ENCODE results near the gene NACC2.

The NACC2 gene

DNA sequence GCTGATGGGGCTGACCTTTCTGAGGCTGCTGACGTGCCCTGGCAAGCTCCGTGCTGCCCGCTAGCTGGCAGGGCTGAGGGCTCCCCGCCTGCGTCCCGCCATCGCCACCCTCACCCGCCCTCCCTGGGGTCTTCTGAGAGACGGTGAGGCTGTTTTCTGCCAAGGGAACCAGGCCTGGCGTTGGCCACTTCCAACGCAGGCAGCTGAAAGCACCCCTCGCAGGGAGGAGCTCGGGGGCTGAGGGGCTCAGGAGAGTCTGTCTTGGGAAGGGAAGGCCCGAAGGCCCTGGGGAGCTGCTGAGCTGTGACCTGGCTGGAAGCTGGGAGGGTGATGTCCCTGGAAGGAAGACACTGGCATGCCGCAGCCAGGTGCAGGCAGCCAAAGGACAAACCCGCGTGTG is 33.3 kb upstream of the NACC2 start:
- DNase-seq = no peak

DNA sequence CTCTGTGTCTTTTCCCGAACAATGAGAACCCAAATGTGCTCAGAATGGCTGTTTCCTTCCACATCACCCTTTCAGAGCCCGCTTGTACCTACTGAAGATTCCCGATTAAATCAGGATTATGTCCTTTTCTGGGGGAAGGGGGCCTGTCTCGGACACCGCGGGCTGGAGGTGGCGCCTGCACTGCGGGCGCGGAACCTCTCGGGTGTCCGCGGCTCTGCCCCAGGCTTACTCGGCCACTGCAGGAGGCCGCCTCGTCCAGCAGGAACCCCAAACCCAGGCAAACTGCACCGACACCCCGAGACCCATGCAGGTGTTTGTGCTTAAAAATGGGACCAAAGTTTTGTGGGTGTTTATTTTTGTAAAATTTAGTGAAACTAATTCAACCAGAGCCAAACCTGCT is 32.2 kb upstream of the NACC2 start:
- no peak for DNase-seq

DNA sequence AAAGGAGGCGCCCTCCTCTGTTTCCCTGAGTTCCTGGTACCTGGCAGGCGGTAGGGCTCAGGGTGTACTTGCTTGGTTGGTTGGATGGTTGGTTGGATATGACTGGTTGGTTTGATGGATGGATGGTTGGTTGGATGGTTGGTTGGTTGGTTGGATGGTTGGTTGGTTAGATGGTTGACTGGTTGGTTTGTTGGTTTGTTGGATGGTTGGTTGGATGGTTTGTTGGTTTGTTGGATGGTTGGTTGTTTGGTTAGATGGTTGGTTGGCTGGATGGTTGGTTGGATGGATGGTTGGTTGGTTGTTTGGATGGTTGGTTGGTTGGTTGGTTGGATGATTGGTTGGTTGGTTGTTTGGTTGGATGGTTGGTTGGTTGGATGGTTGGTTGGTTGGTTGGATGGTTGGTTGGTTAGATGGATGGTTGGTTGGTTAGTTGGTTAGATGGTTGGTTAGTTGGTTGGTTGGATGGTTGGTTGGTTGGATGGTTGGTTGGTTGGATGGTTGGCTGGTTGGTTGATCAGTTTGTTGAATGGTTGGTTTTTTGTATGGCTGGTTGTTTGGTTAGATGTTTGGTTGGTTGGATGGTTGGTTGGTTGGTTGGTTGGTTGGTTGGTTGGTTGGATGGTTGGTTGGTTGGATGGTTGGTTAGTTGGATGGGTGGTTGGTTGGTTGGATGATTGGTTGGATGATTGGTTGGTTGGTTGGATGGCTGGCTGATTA is 30.0 kb upstream of the NACC2 start:
- DNase-seq = no peak

DNA sequence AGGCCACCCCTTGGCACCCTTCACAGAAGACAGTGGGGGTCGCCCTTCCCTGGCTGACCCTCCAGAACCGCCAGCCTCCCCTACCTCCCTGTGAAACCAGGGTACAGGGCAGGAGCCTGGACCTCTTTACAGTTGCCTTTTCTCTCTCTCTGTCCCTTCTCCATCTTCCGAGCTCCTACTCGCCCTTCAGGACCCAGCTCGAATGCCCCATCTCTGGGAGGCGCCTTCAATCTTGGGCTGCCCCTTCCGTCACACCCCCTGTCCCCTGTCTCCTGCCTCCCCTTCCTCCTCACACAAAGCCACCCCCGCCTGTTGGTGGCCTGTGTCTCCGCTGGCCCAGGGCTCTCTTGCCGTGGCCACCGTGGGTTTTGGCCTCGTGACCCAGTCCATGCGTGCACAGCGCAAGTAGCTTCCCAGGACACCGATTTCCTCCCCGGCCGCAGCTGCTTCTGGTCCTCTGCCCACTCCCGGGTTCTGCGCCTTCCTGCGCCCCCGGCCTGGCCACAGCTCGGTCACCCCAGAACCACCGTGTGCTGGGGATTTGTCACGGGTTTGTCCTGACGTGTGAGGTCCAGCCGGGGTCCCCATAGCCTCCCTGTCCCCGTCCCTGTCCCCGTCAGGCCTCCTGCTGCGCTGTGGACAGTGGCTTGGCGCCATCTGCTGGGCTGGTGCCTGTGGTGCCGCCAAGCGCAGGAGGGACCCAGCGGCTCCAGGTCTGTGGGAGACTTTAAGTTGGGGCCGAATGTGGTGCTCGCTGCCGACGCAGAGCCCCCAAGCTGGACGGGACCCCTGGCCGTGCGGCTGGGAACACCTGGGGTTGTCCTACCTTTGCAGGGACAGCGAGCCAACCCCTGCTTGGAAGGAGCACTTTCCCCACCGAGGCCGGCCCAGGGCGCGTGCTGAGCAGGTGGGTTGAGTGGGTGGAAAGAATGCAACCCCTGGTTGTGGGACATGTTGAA is 27.6 kb upstream of the NACC2 start:
- DNase-seq = peak; percentile 30

DNA sequence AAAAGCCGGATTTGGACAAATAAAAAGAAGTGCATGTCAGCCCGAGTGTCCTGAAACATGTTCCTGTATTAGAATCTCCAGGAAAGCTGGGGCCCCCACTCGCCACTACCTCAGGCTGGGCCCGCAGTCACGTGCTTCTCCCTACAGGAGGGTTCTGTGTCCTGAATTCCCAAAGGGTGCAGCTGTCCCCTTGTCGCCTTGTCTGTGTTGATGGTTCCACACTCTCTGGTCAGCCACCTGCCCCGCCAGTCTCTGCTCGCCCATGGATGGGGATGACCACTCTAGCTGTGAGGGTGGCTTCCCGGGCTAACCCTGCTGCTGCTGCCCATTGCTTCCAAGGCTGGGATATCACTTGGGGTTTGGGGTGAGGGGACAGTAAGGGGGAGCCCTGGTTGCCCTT is 26.7 kb upstream of the NACC2 start:
- DNase-seq = no peak

DNA sequence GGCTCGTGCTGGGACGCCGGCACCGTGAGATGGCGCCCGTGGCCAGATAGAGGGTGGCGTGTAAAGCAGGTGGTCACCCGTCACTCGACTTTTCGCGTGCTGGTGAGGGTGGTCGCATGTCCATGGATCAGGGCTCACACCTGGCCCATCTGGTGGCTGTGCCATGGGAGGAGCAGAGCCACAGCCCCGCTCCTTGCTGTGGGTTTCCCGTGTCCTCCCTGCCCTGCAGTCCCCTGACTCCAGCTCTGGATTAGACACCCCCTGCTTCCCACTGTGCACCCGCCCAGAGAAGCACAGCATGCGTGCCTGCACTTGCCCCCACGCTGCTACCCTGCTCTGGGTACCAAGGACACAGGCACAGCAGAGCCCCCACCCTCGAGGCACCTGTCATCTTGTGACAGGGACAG is 25.4 kb upstream of the NACC2 start:
- no peak for DNase-seq

DNA sequence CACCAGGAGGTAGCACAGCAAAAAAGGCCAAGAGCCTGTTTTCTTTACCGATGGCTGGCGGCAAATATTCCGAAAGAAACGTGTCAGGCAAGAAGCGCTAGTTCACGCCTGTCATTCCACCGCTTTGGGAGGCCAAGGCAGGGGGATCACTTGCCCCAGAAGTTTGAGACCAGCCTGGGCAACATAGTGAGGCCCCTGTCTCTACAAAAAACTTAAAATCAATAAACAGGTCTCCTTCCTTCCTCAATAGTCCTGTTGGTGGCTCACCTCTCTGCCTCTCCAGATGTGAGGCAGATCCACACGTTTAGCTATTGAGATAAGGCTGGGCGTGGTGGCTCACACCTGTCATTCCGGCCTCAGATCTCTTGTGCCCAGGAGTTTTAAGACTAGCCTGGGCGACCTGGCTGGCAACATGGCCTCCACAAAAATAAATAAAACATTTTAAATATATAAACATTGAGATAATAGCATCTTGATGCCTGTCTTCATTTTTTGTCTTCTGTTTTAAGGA is 24.8 kb upstream of the NACC2 start:
- no peak for DNase-seq

DNA sequence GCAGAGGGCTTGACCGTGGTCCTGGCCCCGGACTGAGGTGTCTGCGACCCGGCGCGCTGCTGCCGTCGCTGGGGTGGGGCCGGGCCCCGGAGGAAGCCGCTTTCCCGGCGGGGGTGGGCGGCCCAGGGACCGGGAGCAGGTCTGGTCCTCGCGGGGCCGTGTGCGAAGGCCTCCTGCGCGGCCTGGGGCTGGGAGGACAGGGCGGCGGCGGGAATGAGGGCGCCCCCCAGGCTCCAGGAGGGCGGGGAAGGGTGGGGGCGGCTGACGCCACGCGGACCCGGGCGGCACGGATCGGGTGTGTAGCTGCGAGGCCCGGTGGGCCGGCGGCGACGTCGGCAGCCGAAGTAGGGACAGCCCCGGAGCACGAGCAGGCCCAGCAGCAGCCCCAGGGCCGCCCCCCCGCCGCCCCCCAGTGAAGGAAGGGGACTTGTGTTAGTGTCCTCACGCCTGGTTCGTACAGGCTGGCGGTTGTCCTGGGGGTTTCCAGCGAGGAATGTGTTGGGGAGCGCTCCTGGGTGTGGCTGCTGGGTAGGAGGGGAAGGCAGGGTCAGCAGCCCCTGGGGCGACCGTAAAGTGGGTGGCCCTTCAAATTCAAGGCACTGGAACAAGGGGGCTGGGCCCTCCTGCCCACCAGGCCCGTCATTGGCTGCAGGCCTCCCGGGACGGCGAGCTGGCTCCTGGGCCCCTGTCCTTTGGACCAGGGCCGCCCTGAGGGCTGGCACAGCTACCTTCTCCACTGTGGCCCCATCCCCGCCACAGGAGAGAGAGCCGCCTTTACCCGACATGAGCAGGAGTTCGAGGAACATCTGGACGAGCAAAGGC is 24.2 kb upstream of the NACC2 start:
- no peak for DNase-seq

DNA sequence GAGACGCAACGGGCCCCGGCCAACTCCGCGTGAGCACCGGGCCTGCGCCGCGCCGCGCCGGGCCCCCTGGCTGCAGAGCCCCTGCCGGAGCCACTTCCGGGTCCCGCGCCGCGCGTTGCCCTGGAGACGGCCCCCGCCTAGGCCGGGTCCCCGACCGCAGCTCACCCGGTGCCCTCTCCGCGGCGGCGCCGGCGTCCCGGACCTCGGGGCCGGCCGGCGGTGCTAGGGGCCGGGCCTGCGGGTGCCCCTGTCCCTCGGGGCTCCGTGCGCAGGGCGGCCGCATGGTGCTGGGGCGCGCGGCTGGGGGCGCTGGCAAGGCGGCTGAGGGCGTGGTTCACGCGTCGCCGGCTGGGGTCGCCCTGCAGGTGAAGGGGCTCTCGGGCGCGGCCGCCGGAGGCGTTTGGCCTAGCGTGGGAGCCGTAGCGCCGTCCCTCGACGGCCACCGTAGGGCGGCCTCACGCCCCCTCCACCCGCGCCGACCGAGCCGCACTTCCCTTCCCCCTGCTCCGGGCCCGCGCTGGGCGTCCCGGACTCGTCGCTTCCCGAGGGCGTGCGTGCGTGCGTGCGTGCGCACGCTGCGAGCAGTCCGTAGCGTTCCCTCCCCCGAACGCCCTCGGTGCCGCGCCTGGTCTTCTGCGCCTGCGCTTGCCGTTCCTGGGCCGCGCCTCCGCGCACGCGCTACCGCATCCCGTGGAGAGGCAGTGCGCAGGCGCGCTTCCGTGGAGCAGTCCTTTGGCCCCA is 23.4 kb upstream of the NACC2 start, which contains the start of gene TMEM250:
TSS of gene TMEM250 (minus strand) at position 556 of the 741 bp plus-strand sequence. CDS start 1,975 bp downstream, outside the sequence.
- peak; percentile 94 for DNase-seq

DNA sequence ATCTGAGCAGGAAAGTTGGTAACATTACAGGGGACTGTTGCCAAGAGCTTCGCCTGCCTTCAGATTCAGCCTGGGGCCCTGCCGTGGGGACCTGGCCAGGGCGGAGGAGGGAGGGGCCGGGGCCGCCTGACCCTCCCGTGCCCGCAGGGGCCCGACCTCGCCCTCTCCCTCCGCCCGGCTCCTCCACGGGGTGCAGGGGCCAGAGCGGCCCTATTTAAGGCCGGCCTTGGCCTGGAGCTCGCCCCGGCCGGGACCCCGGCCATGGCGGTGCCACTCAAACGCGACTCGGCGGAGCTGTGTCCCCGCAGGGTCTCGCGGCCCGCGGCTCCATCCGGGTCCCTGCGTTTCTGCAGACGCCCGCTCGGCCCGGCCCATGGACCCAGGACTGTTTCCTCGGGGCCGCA is 22.8 kb upstream of the NACC2 start:
- DNase-seq = no peak

DNA sequence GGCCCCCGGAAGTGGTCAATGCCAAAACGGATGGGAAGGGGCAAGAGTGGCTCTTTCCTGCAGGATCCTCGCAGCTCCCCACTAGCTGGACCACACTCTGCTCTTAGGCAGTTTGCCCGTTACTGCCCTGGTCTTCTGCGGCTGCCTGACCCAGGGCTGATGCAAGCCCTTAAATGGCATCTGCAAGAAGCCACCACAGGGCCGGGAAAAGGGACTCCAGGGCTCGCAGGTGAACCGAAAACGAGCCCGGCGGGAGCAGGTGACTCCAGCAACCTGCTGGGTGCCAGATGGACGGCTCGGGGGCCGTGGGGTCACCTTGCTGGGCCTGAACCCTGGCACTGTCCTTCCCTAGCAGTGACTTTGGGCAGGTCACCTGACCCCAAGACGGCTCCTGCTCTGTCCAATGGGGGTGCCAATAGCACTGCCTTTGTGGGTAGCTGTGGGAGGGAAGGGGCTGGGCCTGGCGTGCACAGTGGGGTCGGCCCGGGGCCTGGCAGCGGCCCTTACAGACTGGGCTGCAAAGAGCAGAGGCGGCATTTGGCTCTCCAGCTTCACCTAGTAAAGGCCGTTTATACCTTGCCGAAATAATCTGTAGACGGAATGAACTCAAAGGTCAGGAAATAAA is 22.3 kb upstream of the NACC2 start:
- no peak for DNase-seq

DNA sequence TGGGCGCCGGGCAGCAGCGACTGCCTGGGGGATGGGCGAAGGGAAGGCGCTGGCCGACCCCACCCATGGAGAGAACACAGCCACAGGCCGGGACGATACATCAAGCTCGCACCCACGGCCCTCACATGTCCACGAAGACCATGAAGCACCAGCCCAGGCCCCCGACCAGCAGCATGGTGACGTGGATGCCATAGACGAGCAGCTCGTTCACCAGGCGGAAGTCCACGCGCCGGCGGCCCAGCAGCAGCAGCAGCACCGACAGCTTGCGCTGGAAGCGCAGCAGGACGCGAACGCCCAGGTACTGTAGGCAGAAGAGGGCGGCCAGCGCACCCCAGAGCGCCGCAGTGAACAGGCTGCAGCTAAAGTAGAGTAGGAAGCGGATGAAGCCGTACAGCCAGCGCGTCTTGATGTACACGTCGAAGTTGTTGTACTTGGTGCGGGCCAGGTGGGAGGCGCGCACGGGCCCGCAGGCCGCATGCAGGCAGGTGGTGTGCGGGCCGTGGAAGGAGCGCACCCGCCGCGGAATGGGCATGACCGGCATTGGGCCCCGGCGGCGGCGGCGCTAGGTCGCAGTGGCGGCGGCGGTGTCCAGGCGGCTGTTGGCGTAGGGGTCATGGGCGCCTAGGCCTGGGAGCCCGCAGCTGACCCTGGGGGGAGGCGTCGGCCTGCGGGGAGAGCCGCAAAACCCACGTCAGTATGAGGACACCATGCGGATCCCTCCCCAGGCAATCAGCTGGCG is 21.4 kb upstream of the NACC2 start:
- no peak for DNase-seq

DNA sequence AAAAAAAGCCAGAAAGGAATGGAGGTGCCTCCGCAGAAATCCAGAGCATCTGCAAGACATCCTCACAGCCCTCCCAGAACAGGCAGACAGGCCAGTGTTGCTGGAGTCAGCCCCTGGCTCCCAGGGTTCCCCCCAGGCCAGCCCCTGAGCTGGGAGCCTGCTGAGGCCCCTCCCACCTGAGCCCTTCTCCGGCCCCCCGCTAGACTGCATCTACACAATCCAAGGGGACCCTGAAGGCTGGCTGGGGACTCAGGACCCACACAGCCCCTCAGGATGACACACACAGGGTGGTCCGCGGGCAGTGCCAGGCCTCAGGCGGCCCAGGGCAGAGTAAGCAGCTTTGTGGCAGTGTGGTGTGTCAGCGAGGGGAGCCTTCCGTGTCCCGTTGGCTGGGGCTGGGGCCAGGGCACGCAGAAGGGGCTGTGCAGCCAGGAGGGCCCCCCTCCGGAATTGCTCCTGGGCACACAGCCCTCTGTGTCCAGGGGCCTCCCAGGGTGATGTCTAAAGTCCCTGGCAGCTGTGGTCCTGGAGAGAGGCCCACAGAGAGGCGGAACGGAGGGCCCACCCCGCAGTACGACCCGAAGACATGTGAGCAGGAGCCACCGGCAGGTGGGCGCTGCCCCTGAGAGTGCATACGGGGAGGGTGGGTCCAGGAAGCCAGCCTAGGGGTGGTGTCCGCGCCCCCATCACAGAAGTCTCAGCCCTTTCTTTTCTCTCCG is 20.7 kb upstream of the NACC2 start:
- DNase-seq = no peak

DNA sequence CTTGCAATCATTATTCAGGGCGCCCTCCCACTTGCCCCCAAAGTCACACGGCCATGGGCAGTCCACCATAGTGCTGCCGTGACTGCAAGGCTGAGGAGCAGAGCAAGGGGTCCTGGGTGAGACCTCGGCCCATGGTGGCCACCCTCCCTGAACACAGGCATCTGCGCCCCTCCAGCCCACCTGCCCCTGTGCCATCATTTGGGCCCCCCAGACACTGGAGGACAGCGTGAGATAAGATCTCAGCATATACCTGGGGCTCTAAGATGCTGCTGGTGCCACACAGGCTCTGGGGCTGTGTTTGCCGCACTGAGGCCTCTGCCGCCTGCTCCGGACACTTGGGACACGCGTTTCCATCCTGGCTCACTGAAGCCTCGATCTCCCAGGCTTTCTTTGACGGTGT is 20.1 kb upstream of the NACC2 start:
- no peak for DNase-seq

DNA sequence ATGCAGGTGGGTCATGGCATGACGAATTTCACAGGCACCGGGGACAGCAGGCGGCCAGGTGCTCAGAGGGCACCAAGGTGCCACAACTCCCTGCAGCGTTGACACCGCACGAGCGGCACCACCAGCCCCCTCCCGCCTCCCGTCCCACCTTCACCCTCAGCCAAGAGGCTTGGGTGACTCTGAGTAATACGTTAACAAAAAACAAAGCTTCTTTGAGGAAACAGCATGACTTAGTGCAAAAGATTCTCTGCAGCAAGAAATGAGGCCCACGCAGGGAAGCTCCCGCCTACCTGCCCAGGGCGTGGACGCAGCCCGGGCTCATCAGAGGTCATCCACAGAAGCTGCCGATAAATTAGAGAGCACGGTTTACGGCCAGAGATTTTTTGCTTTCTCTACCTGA is 19.5 kb upstream of the NACC2 start:
- no peak for DNase-seq

DNA sequence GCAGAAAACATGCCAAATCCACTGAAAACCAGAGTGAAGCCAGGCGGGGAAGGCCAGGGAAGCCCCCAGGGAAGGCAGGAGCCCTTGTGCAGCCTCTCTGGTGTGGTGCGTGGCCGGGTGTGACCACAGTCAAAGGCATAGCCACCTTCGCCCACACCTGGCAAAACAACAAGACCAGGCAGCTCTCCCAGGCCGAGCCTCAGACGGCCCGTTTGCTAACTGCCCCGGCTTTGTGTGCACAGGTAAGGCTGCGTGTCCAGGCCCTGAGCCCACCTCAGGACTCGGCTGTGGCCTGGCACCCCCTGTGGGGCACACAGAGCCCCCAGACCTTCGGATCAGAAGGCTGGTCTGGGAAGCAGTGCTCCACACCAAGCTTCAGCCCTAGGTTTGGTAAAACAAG is 17.5 kb upstream of the NACC2 start:
- no peak for DNase-seq

DNA sequence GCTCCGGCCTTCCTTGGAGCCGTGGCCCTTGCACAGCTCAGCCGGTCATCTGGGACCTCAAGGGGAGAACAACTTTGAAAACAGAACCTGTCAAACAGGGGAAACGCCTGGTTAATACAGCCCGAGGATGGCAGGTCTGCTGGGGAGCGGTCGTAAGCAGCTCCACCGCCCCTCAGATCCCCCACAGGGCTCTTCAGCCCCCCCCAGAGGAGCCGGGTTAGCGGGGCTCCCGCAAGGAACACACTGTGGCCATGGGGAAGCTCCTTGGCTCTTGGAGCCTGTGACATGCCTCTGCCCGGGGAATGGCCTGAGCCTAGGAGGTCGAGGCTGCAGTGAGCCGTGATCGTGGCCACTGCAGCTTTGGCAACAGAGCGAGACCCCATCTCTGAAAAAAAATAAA is 16.8 kb upstream of the NACC2 start:
- no peak for DNase-seq

DNA sequence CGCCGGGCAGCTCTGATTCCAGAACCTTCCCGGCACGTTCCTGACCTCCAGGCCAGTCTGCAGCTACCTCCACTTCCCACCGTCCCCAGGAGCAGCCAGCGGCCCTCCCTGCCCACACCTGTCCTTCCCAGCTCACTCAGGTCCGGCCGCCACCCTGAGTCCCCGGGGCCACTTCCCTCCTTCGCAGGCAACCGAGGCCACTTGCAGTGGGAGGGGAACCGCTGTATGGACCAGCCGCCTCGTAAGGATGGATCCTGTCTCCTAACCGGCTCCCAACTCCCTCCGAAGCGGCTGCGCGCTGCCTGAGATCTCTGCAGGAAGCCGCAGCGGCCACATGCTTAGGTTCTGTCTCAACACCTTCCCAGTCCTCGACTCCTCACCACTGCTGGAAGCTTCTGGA is 16.1 kb upstream of the NACC2 start:
- DNase-seq = no peak

DNA sequence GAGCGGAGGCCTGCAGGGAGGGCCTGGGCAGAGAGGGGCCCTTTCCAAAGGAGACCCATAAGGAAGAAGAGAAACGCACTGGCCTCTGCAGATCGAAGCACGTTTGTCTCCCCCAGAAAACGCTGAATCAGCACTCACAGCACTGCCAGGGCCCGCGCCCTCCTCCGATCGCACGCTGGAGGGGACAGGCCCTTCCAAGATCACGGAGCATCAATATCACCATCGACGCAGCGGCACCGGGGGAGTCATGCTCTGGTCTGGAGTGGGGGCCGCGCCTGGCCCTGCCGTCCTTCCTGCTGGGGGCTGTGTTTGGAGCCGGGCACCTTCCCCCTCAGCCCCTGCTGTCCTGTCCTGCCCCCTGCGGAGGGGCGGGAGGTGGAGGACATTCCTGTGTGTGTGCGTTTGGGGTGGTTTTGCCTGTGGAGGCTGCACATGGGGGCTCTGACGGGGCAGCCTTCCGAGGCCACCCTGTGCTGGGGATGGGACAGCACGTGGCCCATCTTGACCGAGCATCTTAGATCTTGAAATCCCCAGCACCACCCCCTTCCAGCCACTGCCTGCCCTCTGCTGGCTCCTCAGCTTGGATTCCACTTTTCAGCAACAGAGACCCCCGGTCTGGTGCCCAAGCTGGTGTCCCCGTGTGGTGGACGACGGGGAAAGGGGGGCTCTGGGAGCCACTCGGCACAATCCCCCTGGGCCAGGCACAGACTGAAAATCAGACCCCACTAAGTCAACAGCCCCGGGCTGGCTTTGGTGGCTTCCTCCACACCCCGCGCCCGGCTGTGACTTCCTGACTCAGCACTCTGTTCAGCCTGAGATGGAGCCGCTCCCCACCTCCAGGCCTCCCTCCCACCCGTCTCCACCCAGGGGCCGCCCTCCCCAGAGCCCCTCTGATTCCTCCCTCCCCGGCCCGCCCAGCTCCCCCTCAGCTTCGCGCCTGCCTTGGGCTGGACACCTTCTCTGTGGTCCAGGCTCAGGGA is 15.3 kb upstream of the NACC2 start:
- DNase-seq = no peak

Data from kidney glomerular epithelial cell (primary cell).